Activated T-cell treated with anti-CD3 and anti-CD28 coated beads, Interleukin-2, amount 50 U/mL, for 1 hour (primary cell): ENCODE data around the gene TTLL11.
A peak's percentile ranks its signal among the peaks of the same experiment; 100 is the strongest.

Experiments
- DNase-seq: peaks from one replicate; pipeline ENCODE4 v3.0.0-alpha.2; 2020

TTLL11 gene, protein sequence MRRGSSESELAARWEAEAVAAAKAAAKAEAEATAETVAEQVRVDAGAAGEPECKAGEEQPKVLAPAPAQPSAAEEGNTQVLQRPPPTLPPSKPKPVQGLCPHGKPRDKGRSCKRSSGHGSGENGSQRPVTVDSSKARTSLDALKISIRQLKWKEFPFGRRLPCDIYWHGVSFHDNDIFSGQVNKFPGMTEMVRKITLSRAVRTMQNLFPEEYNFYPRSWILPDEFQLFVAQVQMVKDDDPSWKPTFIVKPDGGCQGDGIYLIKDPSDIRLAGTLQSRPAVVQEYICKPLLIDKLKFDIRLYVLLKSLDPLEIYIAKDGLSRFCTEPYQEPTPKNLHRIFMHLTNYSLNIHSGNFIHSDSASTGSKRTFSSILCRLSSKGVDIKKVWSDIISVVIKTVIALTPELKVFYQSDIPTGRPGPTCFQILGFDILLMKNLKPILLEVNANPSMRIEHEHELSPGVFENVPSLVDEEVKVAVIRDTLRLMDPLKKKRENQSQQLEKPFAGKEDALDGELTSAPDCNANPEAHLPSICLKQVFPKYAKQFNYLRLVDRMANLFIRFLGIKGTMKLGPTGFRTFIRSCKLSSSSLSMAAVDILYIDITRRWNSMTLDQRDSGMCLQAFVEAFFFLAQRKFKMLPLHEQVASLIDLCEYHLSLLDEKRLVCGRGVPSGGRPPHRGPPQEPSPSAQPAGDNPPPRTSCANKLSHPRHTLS

GRCh38 chr9:122092611-122093506 lies at the start of gene TTLL11:
TTLL11 (minus strand) TSS chr9:122093308; CDS start chr9:122093148, 160 bp downstream.
- DNase-seq, result peak; percentile 97

- no peak for DNase-seq
Observed at GRCh38 chr9:122141671-122142070, 48.6 kb upstream of the TTLL11 start.

GRCh38 chr9:122140368-122141193 lies 47.5 kb upstream of the TTLL11 start:
- DNase-seq, result no peak

DNA sequence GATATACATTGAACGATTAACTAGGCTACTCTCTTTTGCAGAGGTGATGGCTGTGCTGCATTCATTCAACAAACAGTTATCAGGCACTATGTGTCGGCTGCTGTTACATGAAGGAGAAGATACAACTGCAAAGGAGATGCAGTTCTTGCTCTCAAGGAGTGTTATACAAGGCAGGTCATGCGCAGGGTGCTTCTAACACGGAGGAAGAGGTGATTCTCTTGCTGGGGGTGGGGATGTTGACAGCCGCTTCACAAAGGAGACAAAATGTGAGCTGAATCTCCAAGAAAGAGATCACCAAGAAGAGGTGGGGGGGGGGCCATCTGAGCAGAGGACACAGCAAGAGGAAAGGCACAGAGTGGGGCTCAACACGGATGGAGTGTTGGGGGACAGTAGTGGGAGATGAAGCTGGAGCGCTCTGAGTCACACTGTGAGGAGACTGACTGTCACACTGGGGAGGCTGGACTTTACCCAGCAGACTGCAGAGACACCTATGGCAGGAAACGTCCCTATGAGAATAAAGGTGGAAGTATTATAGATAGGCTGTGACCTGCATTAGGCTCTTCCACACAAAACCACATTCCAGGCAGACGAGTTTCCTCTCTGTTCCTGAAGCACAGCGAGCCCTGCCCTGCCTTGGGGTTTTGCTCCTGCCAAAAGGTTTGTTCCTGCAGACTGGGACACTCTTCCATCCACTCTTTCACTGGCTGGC lies 45.6 kb upstream of the TTLL11 start:
- DNase-seq, result no peak

DNA sequence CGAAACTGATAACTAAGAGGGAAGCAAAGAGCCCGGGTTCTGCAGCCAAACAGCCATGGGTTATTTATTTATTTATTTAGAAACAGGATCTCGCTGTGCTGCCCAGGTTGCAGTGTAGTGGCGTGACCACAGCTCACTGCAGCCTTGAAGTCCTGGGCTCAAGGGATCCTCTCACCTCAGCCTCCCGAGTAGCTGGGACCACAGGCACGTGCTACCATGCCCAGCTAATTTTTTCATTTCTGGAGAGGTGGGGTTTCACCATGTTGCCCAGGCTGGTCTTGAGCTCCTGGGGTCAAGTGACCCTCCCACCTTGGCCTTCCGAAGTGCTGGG lies 42.4 kb upstream of the TTLL11 start:
- DNase-seq, result no peak

GRCh38 chr9:122134822-122135528 lies 41.9 kb upstream of the TTLL11 start:
- DNase-seq, result no peak

DNA sequence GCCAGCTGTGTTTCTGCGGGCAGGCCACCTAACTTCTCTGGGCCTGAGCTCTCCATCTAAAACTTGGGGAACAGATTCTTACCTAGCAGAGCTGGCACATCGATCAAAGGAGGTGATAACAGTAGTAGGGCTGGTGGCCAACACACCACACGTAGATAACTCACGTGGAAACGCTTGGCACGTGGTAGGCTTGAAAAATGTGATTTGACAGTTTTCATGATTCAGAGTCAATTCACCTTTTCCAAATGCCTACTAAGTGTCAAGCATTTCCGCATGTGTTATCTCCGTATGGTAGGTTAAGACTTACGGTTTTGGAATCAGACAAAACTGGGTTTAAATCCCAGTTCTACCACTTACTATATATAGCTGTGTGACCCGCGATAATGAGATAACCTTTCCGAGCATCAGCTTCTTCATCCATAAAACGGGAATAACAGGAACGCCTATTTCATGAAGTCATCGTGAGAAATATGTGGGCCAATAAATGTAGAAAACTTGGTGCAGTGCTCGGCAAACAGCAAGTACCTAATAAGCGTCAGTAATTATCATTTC lies 41.0 kb upstream of the TTLL11 start:
- no peak for DNase-seq

DNA sequence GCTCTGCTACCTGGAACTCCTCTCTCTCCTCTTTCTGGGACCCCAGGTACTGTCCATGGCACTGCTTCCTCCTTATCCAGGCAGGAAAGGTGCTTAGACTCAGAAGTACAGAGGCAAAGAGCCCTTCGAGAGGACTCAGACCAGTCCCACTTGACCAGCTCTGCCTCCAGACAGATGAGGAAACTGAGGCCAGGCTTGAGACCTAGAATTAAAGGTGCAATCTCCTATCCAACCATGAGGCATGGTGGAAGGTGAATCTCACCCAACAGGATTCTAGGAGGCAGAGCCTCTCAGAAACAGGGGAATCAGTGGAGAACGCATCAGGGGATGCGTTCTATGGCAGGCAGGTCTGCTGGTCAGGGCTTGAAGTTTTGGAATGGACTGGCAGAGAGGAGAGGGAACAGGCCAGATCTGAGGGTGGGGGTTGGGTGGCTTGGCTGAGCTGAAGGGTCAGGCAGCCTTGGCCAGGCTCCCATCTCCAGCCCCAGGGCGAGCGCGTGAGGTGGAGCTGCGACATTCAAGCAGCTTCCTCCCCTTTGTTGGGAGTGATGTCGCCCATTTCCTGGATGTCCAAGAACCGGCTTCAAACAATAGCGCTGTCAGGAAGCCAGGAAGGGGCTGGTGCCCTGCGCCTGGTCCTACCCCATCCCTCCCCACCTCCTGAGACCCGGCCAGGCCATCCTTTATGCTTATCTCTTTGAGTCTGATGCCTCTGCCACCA lies 40.3 kb upstream of the TTLL11 start:
- DNase-seq, result no peak

DNA sequence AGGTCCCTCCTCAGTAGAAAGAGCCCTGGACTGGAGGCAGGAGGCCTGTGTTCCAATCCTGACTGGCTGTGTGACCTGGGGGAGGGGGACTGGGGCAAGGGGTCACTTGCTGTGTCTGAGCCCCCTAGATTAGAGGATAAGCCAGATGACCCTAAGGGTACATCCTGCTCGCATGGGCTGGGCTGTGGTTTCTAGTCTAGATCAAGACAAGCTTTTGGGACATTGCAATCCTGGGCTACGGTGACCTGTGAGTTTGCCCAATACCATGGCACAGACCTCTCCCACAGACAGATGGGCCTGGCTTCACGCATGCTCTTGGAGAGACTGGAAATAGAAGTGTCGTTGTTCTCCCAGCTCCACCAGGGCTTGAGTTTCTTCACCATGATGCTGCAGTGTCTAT lies 39.4 kb upstream of the TTLL11 start:
- DNase-seq, result no peak

DNA sequence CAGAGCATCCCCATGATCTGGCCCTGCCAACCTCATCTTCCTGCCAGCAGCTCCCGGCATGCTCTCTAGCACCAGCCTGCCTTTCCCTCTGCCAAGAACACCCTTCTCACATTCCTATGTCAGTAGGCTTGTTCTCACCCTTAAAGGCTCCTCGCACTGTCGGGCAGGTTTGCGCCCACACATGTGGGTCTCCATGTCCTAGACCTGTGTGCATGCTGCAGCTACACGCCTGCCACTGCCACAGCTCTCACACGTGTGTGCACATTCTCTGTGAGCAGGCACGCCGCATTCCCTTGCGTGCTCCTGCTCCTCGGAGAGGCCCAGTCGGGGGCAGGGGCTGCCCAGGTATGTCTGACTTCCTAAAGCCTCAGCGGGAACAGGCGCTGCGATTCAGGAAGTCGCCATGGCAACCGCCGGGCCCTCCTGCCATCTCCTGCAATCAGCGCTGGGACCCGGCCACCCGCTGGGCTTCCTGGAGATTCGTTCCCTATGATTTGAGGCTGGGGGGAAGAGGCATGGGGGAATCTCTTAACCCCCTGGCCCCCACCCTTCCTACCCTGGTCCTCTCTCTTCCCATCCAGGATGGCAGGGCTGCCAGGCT lies 38.4 kb upstream of the TTLL11 start:
- no peak for DNase-seq

- no peak for DNase-seq
Observed at GRCh38 chr9:122130837-122131236, 37.7 kb upstream of the TTLL11 start.

GRCh38 chr9:122129969-122130368 lies 36.9 kb upstream of the TTLL11 start:
- DNase-seq, result no peak

GRCh38 chr9:122128969-122129343 lies 35.8 kb upstream of the TTLL11 start:
- DNase-seq, result no peak

- DNase-seq, result no peak
Observed at GRCh38 chr9:122128007-122128968, 35.2 kb upstream of the TTLL11 start.

- DNase-seq, result no peak
Observed at GRCh38 chr9:122127396-122127798, 34.3 kb upstream of the TTLL11 start.

DNA sequence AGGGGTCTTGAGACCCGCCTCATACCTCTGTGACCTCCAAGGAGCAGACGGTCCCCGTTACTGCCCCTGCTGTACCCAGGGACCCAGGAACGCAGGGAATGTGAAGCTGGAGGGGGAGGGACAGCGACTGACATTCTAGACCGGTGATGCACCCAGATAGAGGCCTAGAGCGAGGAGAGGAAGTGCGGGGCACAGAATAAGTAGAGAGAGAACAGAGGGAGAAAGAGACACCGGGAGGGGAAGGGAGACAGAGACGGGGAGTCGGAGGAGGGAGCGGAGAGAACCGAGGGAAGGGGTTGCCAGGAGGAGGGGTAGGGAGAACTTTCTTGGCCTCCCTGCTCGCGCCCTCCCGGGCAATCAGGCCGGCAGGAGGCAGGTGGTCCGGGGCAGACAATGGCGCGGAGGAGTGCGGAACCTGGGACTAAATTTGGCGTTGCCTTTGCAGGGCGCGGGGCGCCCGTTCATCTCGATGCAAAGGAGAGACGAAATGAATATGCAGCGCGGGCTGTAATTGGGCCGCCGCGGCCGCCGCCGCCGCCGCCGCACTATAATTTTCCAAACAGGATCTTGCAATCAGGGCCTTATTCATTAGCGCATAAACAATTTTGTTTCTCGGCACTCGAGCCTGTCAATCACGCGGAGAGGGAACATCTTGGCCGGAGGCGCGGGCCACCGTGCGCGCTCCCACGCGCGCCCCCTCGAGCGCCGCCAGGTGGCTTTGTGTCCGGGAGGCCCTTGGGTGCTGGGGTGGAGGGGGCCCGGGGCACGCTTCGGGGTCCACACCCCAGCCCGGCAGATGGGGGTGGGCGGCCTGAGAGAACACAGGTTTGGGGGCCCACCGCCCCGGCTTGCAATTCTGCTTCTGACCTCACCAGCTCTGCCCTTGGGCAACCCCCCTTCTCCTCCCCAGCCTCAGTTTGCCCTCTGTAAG lies 33.5 kb upstream of the TTLL11 start:
- no peak for DNase-seq
